Left forelimb (tissue), 1 donor: ENCODE results near the gene ACTL8.

Experiments used
- DNase-seq: peaks from one replicate; pipeline ENCODE4 v3.0.0-alpha.2; 2018; ENCODE audit warnings: low spot score

Gene ACTL8

DNA sequence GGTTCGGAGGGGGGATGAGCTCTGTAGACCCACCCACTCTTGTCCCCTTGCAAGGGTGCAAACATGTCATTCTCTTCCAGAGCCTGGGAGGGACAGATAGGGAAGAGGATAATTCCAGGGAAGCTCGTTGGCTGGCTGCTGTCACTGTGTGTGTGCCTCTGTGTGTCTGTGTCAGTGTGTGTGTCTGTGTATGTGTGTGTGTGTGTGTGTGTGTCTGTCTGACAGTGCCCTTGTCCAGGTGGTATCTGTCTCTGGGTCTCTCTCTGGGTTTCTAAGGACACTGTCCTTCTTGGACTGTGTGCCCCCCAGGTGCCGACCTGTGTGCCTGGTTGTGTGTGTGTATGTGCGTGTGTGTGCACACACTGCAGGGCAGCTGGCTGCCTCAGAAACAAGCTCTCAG is 90.5 kb downstream of the ACTL8 start:
- DNase-seq, result no peak

DNA sequence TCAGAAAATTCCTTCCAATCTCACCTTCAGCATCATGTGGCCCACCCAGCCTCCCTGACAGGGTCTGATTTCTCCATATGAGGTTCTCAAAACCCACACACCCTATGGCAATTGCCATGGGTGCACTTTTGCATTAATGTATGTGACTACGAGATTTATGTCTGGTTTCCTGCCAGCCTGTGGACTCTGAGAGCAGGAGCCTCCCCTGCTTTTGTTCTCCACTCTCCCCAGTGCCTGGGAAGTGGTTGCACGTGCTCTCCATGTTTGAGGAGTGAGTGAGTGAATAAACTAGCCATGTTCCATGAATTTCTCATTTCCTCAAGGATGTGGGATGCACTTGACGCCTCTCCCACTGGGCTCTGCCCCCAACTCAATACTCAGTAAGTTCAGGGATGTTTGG is 91.2 kb downstream of the ACTL8 start:
- DNase-seq, result no peak

DNA sequence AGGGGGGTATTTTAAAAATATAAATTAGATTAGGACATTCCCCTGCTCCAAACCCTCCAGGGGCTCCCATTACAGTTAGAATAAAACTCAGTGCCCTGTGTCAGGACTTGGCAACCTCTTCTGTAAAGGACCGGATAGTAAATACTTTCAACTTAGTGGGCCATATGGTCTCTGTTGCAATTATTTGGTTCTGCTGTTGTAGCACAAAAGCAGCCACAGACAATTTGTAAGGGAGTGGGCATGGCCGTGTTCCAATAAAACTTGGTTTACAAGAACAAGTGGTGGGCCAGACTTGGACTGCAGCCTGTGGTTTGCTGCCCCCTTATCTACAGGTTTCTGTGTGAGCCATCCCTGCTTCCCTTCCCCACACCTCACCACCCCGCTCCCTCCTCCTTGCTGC is 92.0 kb downstream of the ACTL8 start:
- DNase-seq, result no peak

DNA sequence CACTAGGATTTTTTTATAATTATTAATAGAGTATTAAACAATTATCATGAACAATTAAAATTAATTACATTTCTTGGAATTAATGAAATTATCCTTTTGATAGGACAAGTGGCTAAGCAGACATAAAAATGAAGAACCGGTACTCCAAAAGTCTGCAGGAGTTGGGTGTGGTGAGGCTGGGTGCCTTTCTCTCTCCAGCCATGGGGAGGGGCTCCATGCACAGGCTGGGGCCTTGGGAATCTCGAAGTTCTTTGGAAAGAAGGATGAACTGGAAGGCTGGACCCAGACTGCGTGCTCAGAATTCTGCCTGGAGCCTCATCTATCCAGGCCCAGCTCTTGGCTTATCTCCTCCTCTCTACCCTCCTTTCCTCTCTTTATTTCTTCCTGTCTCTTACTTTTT is 94.1 kb downstream of the ACTL8 start:
- DNase-seq, result no peak

DNA sequence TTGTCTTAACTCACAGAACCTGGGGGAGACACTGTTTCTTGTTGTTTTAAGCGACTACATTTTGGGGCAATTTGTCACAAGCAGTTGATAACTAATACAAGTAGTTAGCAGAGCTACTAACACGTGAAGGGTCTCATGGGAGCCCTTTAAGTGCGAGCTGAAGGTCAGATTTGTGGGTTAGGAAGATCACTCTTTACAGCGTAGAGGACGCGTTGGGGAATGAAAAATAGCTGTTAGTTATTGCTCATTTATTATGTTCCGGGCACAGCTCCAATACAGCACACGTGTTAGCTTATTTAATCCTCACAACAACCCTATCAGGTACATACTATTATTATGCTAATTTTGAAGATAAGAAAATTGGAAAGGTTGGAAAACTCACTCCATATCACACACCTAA is 95.9 kb downstream of the ACTL8 start:
- no peak for DNase-seq

DNA sequence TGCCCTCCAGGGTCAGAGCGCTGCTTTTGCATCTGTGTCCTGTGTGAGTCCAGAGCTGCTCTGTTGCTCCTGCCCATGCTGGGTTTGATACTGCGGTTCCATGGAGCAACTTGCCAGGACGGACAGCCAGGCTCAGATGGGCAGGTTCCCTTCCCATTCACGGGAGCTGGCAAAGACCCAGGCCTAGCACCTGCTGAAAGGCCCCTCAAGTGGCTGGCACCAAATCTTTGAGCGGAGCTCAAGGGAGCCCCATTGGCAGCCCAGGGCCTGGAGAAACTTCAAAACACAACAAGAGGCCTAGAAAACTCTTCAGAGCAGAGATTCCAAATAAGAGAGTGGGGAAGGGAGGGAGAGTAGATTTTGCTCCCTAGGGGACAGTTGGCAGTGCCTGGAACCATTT is 97.2 kb downstream of the ACTL8 start:
- DNase-seq, result no peak

DNA sequence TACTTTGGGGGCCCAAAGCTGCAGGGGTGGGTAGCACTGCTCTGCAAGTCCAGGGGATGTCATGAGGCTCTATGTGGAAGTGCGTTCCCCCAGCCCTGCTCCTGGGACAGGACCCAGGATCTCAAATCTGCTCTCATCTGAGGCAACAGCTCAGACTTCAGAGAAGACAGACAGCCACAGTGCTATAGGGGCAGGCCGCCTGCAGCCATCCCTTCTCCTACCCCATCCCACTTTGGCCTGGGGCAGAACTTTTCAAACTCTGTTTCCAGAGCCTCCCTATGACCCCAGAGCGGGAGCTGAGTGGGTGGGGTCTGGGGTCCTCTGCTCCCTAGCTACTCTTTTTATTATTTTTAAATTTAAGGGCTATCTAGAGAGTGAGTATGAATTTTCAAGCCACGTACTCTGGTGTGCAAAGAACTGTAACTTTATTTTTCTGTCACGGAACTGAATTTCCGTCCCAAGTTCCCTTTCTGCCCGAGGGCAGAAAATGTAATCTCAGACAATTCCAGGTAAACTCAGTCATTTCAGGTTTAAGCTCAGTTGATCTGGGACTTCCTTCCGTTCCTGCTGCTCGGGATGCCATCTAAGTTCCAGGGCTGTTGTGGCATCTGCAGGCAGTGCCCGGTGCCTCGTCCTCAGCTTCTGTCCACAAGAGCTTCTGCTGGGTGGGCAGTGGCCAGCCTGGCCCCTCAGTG is 98.3 kb downstream of the ACTL8 start:
- no peak for DNase-seq

DNA sequence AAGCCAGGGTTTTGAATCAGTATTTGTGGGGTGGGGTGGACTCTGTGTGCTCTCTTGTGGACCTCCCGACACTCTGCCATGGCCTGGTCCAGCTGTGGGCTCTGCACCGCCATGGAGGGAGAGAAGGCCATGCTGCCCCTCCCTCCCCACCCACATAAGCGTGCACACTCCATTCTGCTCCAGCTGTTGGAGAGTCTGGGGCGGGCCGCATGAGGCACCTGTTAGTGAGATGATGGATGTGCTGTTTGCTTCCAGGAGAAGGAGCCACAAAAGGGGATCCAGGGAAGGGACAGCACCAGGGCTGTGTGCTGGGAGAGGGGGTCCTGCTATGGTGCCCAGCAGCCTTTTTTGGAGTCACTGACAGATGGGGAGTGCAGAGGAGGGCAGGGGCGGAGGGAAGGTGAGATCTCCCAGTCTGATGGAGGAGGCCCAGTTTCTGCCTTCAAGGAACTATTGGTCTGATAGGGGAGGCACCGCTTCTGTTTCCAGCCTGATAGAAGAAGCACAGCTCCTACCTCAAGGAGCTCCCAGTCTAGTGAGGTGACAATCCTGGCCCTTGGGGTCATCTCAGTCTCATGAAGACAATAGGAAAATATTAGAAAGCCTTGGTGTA is 101.5 kb downstream of the ACTL8 start:
- no peak for DNase-seq

DNA sequence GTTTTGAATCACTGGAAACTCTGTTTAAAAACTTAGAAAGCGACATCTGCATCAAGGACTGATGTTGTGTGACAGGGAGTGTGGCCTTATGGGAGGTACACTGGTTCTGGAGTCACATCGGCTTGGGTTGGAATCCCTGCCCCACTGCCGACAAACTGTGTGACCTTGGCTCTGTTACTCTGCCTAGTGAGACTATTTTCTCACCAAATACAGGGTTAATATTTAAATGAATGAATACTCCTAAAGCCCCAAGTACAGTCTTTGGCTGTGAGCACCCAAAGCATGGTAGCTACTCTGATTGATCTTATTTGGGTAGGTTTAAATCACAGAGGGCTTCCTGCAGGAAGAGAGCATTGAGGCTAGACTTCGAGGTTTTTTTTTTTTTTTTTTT is 102.0 kb downstream of the ACTL8 start:
- DNase-seq, result no peak

DNA sequence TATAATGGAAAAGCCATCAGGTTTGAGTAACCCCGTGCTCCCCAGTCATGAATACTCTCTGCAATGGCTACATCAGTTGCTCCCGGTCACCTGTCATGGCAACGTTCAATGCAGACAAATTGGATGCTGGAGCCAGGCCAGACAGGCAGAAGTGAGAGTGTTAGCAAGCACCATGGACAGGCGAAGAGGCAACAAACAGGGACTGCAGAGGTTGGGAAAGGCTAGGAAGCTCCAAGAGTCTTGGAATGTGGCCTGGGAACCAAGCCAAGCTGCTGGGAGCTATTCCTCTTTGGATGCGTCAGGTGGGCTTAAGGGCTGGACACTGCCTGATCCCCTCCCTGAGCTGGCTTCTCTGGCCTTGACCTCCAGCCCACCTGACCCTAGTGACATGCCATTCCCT is 102.9 kb downstream of the ACTL8 start:
- DNase-seq, result no peak

DNA sequence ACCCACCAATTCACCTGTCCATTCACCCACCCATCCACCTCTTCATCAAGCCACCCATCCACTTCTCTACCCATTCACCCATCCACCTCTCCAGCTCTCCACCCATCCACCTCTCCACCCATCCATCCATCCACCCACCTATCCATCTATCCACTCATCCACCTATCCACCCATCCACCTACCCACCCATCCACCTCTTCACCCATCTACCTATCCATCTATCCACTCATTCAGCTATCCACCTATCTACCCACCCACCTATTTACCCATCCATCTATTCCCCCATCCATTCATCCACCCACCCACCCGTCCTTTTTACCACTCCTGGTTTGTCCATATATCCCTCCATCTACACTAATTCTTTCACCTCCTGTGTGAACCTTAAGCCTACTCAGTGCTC is 105.7 kb downstream of the ACTL8 start:
- no peak for DNase-seq

DNA sequence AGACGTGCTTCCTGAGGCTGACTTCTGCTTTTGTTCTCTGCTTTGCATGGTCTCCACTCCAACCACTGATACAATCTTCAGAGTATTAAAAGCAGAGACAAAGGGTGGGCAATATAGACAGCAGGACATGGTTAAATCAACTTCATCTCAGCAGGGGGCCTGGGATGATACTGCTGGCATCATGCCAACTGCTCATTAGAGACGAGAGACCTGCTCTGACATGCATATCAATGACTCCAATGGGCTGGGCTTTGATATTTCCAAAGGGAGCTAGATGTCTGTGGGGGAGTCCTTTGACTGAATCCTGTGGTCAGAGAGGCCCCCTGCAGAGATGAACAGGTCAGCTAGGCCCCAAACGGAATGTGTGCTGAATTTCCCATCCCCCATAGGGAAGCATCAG is 106.6 kb downstream of the ACTL8 start:
- DNase-seq, result no peak

DNA sequence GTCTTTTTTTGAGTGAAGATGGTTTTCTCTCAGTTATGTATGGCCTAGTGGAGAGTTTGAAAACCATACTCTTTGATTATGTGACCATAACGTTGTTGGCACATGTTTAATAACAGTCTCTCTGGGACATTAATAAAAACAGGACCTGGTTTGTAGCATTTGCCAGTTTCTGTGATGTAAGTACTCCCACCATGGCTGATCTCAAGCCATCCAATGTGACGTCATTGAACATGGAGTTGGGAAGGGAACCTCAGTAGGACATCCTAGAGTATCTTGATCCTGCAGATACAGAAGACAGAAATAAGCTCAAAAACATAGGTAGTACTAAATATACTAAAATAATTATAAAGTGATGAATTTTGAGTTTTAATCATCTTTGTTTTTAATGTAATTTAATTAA is 107.0 kb downstream of the ACTL8 start:
- DNase-seq, result no peak

DNA sequence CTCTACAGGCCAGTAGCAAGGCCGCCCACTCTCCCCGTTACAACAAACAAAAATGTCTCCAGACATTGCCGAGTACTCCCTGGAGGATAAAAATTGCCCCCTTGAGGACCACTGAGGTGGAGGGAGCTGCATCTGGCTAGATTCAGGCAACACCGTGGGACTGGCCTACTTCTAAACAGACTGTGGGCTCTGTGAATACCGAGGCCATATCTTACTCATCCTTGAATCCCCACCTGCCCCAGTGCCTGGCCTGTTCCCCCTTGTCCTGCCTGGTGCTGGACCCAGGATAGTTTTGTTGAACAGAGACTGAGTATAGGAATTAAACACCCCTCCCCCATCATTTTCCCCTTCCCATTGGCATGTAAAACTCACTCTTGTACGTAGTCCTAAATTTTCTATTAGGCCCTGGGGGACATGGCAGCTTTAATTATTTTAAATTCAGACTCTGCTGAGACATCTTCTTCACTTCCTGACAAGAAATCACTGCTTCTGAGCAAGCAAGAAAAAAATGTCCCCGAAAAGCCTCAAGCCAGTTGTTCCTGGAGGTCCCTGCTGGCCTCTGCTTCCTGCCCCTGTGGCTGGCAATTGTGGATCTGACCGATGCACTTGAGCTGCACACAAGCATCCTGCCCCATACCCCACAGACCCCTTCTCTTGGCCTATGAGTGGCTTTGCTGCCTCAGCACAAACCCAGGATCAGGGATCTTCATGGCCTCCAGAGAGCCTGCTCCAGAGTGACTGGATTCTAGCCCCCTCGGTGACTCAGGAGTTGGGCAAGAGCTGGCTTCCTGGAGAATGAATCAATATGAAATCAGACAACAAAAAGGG is 111.0 kb downstream of the ACTL8 start:
- no peak for DNase-seq

DNA sequence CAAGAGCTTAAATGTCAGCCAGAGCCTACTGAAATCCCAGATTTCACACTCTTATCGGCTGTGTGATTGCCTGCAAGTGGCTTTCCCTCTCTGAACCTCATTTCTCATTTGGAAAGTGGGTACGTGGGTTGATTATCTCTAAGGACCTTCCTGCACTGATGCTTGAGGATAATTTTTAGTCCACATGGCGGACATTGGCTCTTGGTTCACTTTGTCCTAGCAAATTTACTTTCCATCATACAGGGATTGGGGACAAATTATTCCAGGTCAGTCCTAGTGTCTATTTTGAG is 111.6 kb downstream of the ACTL8 start:
- no peak for DNase-seq

DNA sequence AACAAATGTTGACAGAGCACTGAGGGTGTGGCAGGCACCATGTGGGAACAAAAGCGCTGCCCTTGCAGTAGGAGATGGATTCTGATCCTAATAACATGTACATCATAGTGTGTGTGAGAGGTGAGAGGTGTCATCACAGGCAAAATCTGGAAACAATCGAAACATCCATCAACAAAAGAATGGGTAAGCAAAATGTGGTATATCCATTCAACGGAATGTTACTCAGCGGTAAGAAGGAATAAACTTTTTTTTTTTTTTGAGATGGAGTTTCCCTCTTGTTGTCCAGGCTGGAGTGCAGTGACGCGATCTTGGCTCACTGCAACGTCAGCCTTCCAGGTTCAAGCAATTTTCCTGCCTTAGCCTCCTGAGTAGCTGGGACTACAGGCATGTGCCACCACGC is 112.3 kb downstream of the ACTL8 start:
- DNase-seq, result no peak

DNA sequence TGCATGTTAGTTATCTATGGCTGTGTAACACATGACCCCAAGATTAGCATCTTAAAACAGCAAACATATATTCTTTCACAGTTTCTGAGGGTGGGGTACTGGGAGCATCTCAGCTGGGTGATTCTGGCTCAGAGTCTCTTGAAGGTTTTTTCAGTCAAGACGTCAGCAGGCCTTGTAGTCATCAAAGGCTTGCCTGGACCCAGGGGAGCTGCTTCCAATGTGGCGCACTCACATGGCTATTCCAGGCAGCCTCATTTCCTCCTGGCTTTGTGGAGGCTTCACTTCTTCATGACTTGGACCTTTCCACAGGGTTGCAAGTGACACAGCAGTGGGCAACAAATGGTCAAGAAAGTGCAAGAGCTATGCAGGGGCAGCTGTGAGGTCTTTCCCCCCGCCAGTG is 114.7 kb downstream of the ACTL8 start:
- no peak for DNase-seq

DNA sequence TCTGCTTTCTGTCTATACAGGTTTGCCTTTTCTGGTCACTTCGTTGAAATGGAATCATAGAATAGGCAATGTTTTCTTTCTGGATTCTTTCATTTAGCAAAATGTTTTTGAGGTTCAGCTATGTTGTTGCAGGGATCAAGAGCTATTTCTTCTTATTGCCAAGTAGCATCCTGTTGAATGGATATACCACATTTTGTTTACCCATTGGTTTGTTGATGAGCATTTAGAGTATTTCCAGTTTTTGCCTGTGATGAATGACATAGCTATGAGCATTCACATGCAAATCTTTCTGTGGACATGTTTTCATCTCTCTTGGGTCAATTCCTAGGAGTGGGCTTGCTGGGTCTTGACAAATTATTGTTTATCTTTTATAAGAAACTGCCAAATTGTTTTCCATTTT is 115.5 kb downstream of the ACTL8 start:
- no peak for DNase-seq

DNA sequence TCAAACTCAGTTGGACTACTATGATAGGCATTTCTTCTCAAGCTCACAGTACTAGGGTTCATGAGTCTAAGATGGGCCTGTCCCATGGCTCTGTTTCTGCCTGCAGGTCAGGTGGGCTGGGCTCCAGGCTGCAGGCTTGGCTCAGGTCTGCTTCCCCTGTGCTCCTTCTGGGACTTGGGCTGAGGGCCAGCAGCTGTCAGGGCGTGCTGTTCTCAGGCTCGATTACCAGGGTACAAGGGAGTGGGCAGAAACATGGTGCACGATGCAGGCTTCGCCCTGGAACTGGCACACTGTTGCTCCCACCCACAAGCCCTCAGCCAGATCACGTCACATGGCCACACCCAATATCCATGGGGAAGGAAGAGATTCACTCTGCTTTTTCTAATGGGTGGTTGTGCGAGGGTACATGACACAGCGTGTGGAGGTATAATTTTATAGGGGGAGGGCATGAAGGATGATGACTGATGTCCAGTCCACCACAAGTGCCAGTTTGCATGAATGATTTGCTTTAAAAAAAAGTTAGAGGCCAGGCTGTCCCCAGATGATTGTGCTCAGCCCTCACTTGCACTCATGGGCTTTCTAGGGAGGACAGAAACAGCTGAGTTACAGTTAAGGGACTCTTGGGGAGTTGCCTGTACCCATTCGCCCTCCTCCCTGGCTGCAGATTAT is 118.0 kb downstream of the ACTL8 start:
- DNase-seq, result no peak

DNA sequence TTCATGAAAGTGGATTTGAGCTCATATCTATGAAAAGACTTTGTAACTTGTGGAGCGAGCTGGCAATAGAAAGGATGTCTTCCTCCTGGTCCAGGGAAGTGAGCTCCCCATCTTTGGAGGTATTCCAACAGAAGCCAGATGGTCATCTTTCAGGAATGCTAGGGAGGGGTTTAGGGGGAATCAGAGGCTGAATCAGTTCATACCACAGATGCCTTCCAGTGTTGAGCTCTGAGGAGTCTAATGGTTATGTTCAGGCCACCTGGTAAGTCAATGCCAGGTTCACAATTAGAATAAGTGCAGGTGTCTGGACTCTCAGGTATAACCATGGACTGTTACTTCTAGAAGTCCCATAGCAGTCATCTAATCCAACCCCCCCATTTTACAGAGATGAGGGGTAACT is 119.1 kb downstream of the ACTL8 start:
- DNase-seq, result no peak

DNA sequence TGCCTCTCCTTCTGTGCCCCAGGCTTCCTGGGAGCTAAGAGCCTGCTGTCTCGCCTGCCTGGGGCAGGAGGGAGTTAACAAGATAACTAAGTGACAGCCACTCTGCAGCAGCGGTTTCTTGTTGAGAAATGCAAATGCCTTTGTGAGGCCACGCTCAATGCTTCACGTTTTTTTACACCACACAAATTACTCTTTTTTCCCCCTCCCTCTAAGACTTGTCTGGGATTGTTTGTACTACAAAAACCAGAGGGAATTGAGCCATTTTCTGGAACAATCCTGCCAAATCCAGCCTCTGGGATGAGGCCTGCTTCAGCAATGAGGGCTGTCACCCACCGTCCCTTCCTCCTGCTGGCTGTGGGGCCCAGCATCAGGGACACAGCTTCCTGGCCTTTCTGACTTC is 119.6 kb downstream of the ACTL8 start:
- no peak for DNase-seq

DNA sequence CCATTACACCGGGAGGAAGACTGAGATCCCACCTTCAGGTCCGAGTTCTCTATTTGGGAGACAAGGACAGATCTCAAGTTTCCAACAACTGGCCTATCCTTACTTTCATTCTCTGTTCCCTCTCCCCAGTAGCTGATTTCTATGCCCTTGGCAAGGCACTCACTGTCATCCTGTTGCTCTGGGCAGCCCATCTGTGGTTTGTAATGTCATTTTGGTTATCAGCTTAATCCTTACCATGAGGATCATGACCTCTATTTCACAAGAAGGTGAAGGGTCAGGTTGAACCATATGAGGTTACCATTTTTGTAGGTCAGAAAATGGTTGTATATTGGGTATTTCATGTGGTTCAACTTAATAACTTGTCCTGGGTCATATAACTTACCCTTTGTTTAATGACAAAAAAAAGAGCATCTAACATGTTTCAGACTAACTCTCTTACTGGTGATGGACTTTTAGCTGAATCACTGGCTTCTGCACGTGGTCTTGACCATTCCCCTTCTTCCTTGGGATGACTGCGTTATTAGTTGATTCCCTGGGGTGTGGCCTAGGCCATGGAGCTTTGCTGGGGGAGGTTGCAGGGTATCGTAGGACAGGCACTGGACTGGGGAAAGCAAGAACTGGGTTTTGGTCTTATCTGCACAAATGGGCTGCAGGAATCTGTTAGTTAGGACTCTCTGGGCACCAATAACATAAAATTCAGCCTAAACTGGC is 120.2 kb downstream of the ACTL8 start:
- DNase-seq, result peak; percentile 17
